ENCODE measurements around the gene STUB1.

DNA sequence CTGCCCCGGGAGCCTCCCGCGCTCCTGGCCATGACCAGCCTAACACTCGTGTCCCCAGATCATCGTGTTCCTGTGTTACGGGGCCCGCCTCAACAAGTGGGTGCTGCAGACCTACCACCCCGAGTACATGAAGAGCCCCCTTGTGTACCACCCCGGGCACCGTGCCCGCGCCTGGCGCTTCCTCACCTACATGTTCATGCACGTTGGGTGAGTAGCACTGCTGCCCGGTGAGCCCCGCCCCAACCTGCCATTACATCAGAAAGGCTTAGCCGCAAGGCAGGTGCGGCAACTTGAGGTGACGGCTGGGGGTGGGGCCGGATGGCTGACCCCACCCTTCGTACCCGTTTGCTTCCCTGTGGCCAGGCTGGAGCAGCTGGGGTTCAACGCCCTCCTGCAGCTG is 3.3 kb upstream of the STUB1 start:
- TF ChIP-seq, protein P1, sequence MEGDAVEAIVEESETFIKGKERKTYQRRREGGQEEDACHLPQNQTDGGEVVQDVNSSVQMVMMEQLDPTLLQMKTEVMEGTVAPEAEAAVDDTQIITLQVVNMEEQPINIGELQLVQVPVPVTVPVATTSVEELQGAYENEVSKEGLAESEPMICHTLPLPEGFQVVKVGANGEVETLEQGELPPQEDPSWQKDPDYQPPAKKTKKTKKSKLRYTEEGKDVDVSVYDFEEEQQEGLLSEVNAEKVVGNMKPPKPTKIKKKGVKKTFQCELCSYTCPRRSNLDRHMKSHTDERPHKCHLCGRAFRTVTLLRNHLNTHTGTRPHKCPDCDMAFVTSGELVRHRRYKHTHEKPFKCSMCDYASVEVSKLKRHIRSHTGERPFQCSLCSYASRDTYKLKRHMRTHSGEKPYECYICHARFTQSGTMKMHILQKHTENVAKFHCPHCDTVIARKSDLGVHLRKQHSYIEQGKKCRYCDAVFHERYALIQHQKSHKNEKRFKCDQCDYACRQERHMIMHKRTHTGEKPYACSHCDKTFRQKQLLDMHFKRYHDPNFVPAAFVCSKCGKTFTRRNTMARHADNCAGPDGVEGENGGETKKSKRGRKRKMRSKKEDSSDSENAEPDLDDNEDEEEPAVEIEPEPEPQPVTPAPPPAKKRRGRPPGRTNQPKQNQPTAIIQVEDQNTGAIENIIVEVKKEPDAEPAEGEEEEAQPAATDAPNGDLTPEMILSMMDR (IDR thresholded peaks at IDR 0.05 in 8 of 11, conservative IDR thresholded peaks at IDR 0.05 in 3 of 11), result no peak
- TF ChIP-seq POLR2AphosphoS5 (IDR thresholded peaks at IDR 0.05), result no peak

Measured in spleen (tissue), 7 donors.